ENCODE data around the gene RASA1.
A peak's percentile ranks its signal among the peaks of the same experiment; 100 is the strongest.

GRCh38 chr5:87400305-87400899, 132.7 kb downstream of the RASA1 start:
- TF ChIP-seq CTCF (IDR thresholded peaks at IDR 0.05), result peak; percentile 50 to 82 (median 60)
- no peak for TF ChIP-seq POLR2A (IDR thresholded peaks at IDR 0.05)
